ENCODE results near the gene POLR2F. TPM values are rescaled to one million over a fixed set of nuclear protein-coding genes. Genes with fewer than 3 reads are reported as not detected.

Gene POLR2F
- polyA plus RNA-seq, 1 donor from 2014 or later: 195 TPM

GRCh38 chr22:37982151-37982785 is 28.8 kb downstream of the POLR2F start:
- H3K4me3 ChIP-seq (ENCODE audit: low read length): no peak overlapping the region
- no peaks in the 10 kb centered on the region for H3K36me3 ChIP-seq (ENCODE audit: insufficient read depth, low read length)
- no peaks in the 10 kb centered on the region for H3K9me2 ChIP-seq (ENCODE audit: insufficient read depth, low read length)
- H3F3A ChIP-seq (ENCODE audit: insufficient read depth, low read length, poor library complexity, severe bottlenecking): no peaks in the 10 kb centered on the region
- no peaks in the 10 kb centered on the region for H3K9me3 ChIP-seq (ENCODE audit: low read length)
- H4K20me1 ChIP-seq (ENCODE audit: insufficient read depth): no peaks in the 10 kb centered on the region
- H2AFZ ChIP-seq (ENCODE audit: low read depth, low read length): no peak overlapping the region
- TF ChIP-seq TAF1 (IDR thresholded peaks at IDR 0.05; ENCODE audit: low read depth): no peak
- H3K27ac ChIP-seq (ENCODE audit: low read length): no peak overlapping the region
- H3K27me3 ChIP-seq (ENCODE audit: insufficient read depth, low read depth, low read length): peaks cover 4% of the 10 kb centered on the region
- no peak overlapping the region for H3K4me2 ChIP-seq (ENCODE audit: low read length)
- H3K9ac ChIP-seq (ENCODE audit: low read length): no peak overlapping the region
- H3K79me2 ChIP-seq (replicated peaks; ENCODE audit: insufficient read depth, low read length): no peaks in the 10 kb centered on the region

GRCh38 chr22:37982938-37983859 is 29.7 kb downstream of the POLR2F start:
- H3K9me3 ChIP-seq (ENCODE audit: low read length): no peaks in the 10 kb centered on the region
- H3K9ac ChIP-seq (ENCODE audit: low read length): no peak overlapping the region
- no peaks in the 10 kb centered on the region for H3K36me3 ChIP-seq (ENCODE audit: insufficient read depth, low read length)
- no peak overlapping the region for H2AFZ ChIP-seq (ENCODE audit: low read depth, low read length)
- H3K27me3 ChIP-seq (ENCODE audit: insufficient read depth, low read depth, low read length): peaks cover 4% of the 10 kb centered on the region
- H4K20me1 ChIP-seq (ENCODE audit: insufficient read depth): no peaks in the 10 kb centered on the region
- no peaks in the 10 kb centered on the region for H3K79me2 ChIP-seq (replicated peaks; ENCODE audit: insufficient read depth, low read length)
- H3K4me2 ChIP-seq (ENCODE audit: low read length): no peak overlapping the region
- no peaks in the 10 kb centered on the region for H3K9me2 ChIP-seq (ENCODE audit: insufficient read depth, low read length)
- TF ChIP-seq TAF1 (IDR thresholded peaks at IDR 0.05; ENCODE audit: low read depth) (no peak), MXI1 (conservative IDR thresholded peaks at IDR 0.05; ENCODE audit: poor library complexity, severe bottlenecking) (no peak), REST (IDR thresholded peaks at IDR 0.05; ENCODE audit: borderline replicate concordance) (no peak), EP300 (conservative IDR thresholded peaks at IDR 0.05; ENCODE audit: poor library complexity, severe bottlenecking) (no peak), POLR2AphosphoS5 (IDR thresholded peaks at IDR 0.05) (no peak), EZH2 (IDR thresholded peaks at IDR 0.05; ENCODE audit: borderline replicate concordance, insufficient read depth, low read length, poor library complexity, severe bottlenecking) (no peak), RAD21 (conservative IDR thresholded peaks at IDR 0.05) (no peak), SMC3 (conservative IDR thresholded peaks at IDR 0.05; ENCODE audit: poor library complexity) (no peak), CTCF (IDR thresholded peaks at IDR 0.05; ENCODE audit: poor library complexity, severe bottlenecking) (no peak)
- no peak overlapping the region for H3K4me3 ChIP-seq (ENCODE audit: low read length)
- H3F3A ChIP-seq (ENCODE audit: insufficient read depth, low read length, poor library complexity, severe bottlenecking): no peaks in the 10 kb centered on the region
- no peak overlapping the region for H3K27ac ChIP-seq (ENCODE audit: low read length)
